ENCODE results near the gene TM4SF18. TPM values are rescaled to one million over a fixed set of nuclear protein-coding genes. Genes with fewer than 3 reads are reported as not detected.

TM4SF18 gene
- total RNA-seq, 3 donors from 2014 or later, result 7.2 to 43.8 (median 25.9) TPM

GRCh38 chr3:149271669-149272068 is 61.8 kb downstream of the TM4SF18 start:
- DNase-seq (ENCODE audit: low spot score in 2 of 2), result no peak
- intact Hi-C loops (cut with DNase I; ENCODE audit: low total_unique reads), result loop anchor here (10.0 kb wide), 1 partner anchor 147 kb away; the partner anchor contains the start of gene HPS3
- H3K4me3 ChIP-seq, result no peak overlapping the region
- no peak for TF ChIP-seq POLR2A (IDR thresholded peaks at IDR 0.05)
- TF ChIP-seq, protein P1, sequence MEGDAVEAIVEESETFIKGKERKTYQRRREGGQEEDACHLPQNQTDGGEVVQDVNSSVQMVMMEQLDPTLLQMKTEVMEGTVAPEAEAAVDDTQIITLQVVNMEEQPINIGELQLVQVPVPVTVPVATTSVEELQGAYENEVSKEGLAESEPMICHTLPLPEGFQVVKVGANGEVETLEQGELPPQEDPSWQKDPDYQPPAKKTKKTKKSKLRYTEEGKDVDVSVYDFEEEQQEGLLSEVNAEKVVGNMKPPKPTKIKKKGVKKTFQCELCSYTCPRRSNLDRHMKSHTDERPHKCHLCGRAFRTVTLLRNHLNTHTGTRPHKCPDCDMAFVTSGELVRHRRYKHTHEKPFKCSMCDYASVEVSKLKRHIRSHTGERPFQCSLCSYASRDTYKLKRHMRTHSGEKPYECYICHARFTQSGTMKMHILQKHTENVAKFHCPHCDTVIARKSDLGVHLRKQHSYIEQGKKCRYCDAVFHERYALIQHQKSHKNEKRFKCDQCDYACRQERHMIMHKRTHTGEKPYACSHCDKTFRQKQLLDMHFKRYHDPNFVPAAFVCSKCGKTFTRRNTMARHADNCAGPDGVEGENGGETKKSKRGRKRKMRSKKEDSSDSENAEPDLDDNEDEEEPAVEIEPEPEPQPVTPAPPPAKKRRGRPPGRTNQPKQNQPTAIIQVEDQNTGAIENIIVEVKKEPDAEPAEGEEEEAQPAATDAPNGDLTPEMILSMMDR (IDR thresholded peaks at IDR 0.05), result no peak
- TF ChIP-seq POLR2AphosphoS5 (IDR thresholded peaks at IDR 0.05), result no peak
- no peaks in the 10 kb centered on the region for H3K36me3 ChIP-seq
- no peak overlapping the region for H3K27ac ChIP-seq
- H3K9me3 ChIP-seq, result no peaks in the 10 kb centered on the region
- no peaks in the 10 kb centered on the region for H3K27me3 ChIP-seq
- H3K4me1 ChIP-seq, result no peaks in the 10 kb centered on the region

- Histone ChIP-seq H3K27me3 (no peaks in the 10 kb centered on the region), H3K4me3 (no peak overlapping the region), H3K9me3 (no peaks in the 10 kb centered on the region), H3K4me1 (no peaks in the 10 kb centered on the region), H3K27ac (no peak overlapping the region), H3K36me3 (no peaks in the 10 kb centered on the region)
- TF ChIP-seq, protein P1 (IDR thresholded peaks at IDR 0.05), result no peak
- TF ChIP-seq POLR2AphosphoS5 (IDR thresholded peaks at IDR 0.05) (no peak), POLR2A (IDR thresholded peaks at IDR 0.05) (no peak)
- intact Hi-C loops (cut with DNase I; ENCODE audit: low total_unique reads), result loop anchor here (10.0 kb wide), 1 partner anchor 145 kb away; the partner anchor contains the start of gene HPS3
- DNase-seq (ENCODE audit: low spot score in 2 of 2), result no peak
Observed at GRCh38 chr3:149270180-149270579, 63.3 kb downstream of the TM4SF18 start.

DNA sequence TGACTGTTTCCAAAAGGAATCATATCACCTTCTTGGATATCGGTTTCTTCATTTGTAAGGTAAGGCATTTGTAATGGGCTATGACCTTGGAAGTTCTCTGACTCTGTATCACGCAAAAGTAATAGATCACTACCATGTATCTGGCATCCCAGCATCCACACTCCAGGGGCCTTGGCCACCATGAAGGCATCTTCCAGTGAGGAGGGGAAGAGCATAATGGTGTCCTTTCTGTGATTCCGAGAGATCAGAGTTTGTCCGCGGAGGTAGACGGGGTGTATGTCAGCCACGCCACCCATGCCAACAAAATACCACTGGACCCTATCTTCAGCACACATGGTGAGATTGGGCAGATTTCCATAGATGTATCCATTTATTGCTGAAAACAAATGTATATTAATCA is 63.7 kb downstream of the TM4SF18 start:
- TF ChIP-seq POLR2AphosphoS5 (IDR thresholded peaks at IDR 0.05), result no peak
- TF ChIP-seq POLR2A (IDR thresholded peaks at IDR 0.05), result no peak
- TF ChIP-seq, protein P1 (IDR thresholded peaks at IDR 0.05), result no peak
- DNase-seq (ENCODE audit: low spot score in 2 of 2), result no peak
- intact Hi-C loops (cut with DNase I; ENCODE audit: low total_unique reads), result loop anchor here (10.0 kb wide), 1 partner anchor 145 kb away; the partner anchor contains the start of gene HPS3

More for the DNA sequence above, 63.7 kb downstream of the TM4SF18 start:
- H3K27me3 ChIP-seq, result no peaks in the 10 kb centered on the region
- no peaks in the 10 kb centered on the region for H3K9me3 ChIP-seq
- H3K36me3 ChIP-seq, result no peaks in the 10 kb centered on the region
- no peak overlapping the region for H3K27ac ChIP-seq
- H3K4me3 ChIP-seq, result no peak overlapping the region
- no peaks in the 10 kb centered on the region for H3K4me1 ChIP-seq

Other genes with a start within 250 kb of the TM4SF18 start
- 10 to 100 TPM; 14.7 to 36.4 (median 22.6) TPM for gene HLTF, start 247.1 kb downstream of the TM4SF18 start, total RNA-seq
- gene HPS3, start 204.0 kb downstream of the TM4SF18 start, total RNA-seq, result 10 to 100 TPM; 14.4 to 27.1 (median 26.2) TPM
- gene CP, start 111.8 kb downstream of the TM4SF18 start, total RNA-seq, result 100 to 1,000 TPM in 1 of 3 donors, 10 to 100 TPM in 2; 25.9 to 225 (median 30.2) TPM
- gene TM4SF1, start 44.0 kb upstream of the TM4SF18 start, total RNA-seq, result 100 to 1,000 TPM in 2 of 3 donors, 10 to 100 TPM in 1; 48.5 to 559 (median 290) TPM
- gene TM4SF4, start 141.1 kb upstream of the TM4SF18 start, total RNA-seq, result 1 to 10 TPM in 1 of 3 donors, not detected in 2; 1.6 TPM

Data from breast epithelium (tissue), 4 donors.